IMR-90 (cell line): ENCODE data around the gene PDE4B. TPM values are rescaled to one million over a fixed set of nuclear protein-coding genes. Genes with fewer than 3 reads are reported as not detected.

ENCODE experiments used
- ATAC-seq: fragments of 200-7000 bp; cut with Tn5 transposase; 2 replicates; pipeline ENCODE4 v1.9.1; 2020; ENCODE audit warnings: low read depth, mild to moderate bottlenecking, moderate library complexity
- BruUV-seq: library from RNA; stranded (reverse); fragments of 400-500 nt; replicated peaks from 2 replicates; lab custom pipeline; 2021; lab: Mats Ljungman, UMichigan
- CTCF ChIA-PET: fragments of 300-600 bp; formaldehyde crosslinking; extraction: SDS; loops from one replicate; lab custom pipeline; 2021; ENCODE audit warnings: antibody characterized with exemption; lab: Yijun Ruan, JAX
- POLR2A ChIA-PET: fragments of 300-600 bp; sonication (Branson Sonifier 250); formaldehyde crosslinking; loops from one replicate; lab custom pipeline; 2022; ENCODE audit warnings: antibody characterized with exemption; ENCODE audit not compliant: unreplicated experiment; lab: Charles Lee
- DNase-seq: peaks from one replicate; pipeline ENCODE4 v3.0.0; 2013
- H2AFZ ChIP-seq: replicated peaks from 2 replicates; pipeline ENCODE3; 2013; ENCODE audit warnings: low read length, mild to moderate bottlenecking; ENCODE audit not compliant: poor library complexity
- H2AK5ac ChIP-seq: 2 replicates; pipeline ENCODE4 v1.6.1; 2013; ENCODE audit warnings: low read depth, low read length, inconsistent platforms
- H2AK9ac ChIP-seq: replicated peaks from 2 replicates; pipeline ENCODE3; 2013; ENCODE audit warnings: mild to moderate bottlenecking, low read depth, low read length, moderate library complexity; ENCODE audit not compliant: poor library complexity
- H2BK120ac ChIP-seq: 2 replicates; pipeline ENCODE4 v1.6.1; 2013; ENCODE audit warnings: low read depth, low read length, inconsistent platforms
- H2BK15ac ChIP-seq: 3 replicates; pipeline ENCODE4 v1.6.1; 2013; ENCODE audit warnings: low read depth, low read length, inconsistent platforms
- H2BK20ac ChIP-seq: 2 replicates; pipeline ENCODE4 v1.6.1; 2013; ENCODE audit warnings: low read depth, mild to moderate bottlenecking, inconsistent platforms, low read length, moderate library complexity
- H2BK5ac ChIP-seq: 2 replicates; pipeline ENCODE4 v1.6.1; 2013; ENCODE audit warnings: mild to moderate bottlenecking, low read depth, low read length, inconsistent platforms; ENCODE audit not compliant: poor library complexity, severe bottlenecking
- H3K14ac ChIP-seq: replicated peaks from 2 replicates; pipeline ENCODE4 v1.6.1; 2013; ENCODE audit warnings: low read depth, low read length, inconsistent platforms
- H3K18ac ChIP-seq: 2 replicates; pipeline ENCODE4 v1.6.1; 2013; ENCODE audit warnings: low read depth, low read length, control low read depth
- H3K23ac ChIP-seq: 2 replicates; pipeline ENCODE4 v1.6.1; 2013; ENCODE audit warnings: low read depth, low read length, inconsistent platforms
- H3K27ac ChIP-seq: 2 replicates; pipeline ENCODE4 v1.5.1; 2013; ENCODE audit warnings: mild to moderate bottlenecking, control low read depth, low read length; ENCODE audit not compliant: insufficient read depth
- H3K27me3 ChIP-seq: 2 replicates; pipeline ENCODE4 v1.6.1; 2013; ENCODE audit warnings: low read length; ENCODE audit not compliant: control insufficient read depth, insufficient read depth
- H3K36me3 ChIP-seq: 2 replicates; pipeline ENCODE4 v1.6.1; 2013; ENCODE audit warnings: low read length, mixed read lengths; ENCODE audit not compliant: control insufficient read depth, insufficient read depth
- H3K4ac ChIP-seq: 2 replicates; pipeline ENCODE4 v1.6.1; 2013; ENCODE audit warnings: low read depth, low read length, inconsistent platforms
- H3K4me1 ChIP-seq: 2 replicates; pipeline ENCODE4 v1.6.1; 2013; ENCODE audit warnings: low read length, mixed read lengths; ENCODE audit not compliant: control insufficient read depth, insufficient read depth
- H3K4me2 ChIP-seq: 2 replicates; pipeline ENCODE4 v1.6.1; 2013; ENCODE audit warnings: low read depth, mild to moderate bottlenecking, control low read depth, low read length, moderate library complexity
- H3K4me3 ChIP-seq: 2 replicates; pipeline ENCODE4 v1.5.1; 2013; ENCODE audit warnings: low read depth, mild to moderate bottlenecking, control low read depth, low read length, moderate library complexity; ENCODE audit not compliant: insufficient read depth
- H3K56ac ChIP-seq: 2 replicates; pipeline ENCODE4 v1.6.1; 2013; ENCODE audit warnings: low read length, inconsistent platforms; ENCODE audit not compliant: insufficient read depth; ENCODE audit errors: extremely low read depth
- H3K79me1 ChIP-seq, 2 experiments: 2 replicates each; pipeline ENCODE4 v1.6.1; 2013; ENCODE audit warnings: low read length in 2 of 2, inconsistent platforms in 1 of 2, low read depth in 1 of 2
- H3K9ac ChIP-seq: 2 replicates; pipeline ENCODE4 v1.6.1; 2013; ENCODE audit warnings: low read depth, low read length, control low read depth
- H3K9me1 ChIP-seq: 2 replicates; pipeline ENCODE4 v1.6.1; 2013; ENCODE audit warnings: low read length, inconsistent platforms; ENCODE audit not compliant: insufficient read depth
- H3K9me3 ChIP-seq: 2 replicates; pipeline ENCODE4 v1.6.1; 2013; ENCODE audit warnings: low read length; ENCODE audit not compliant: control insufficient read depth, insufficient read depth
- H4K20me1 ChIP-seq: 2 replicates; pipeline ENCODE4 v1.6.1; 2013; ENCODE audit warnings: low read length, inconsistent platforms; ENCODE audit not compliant: insufficient read depth
- H4K5ac ChIP-seq: 2 replicates; pipeline ENCODE4 v1.6.1; 2013; ENCODE audit warnings: mild to moderate bottlenecking, low read depth, low read length, control low read depth
- H4K8ac ChIP-seq, 2 experiments: 2 replicates each; pipeline ENCODE4 v1.6.1; 2013; ENCODE audit warnings: low read depth in 2 of 2, low read length in 2 of 2, control low read depth in 1 of 2, inconsistent platforms in 1 of 2
- H4K91ac ChIP-seq: 2 replicates; pipeline ENCODE4 v1.6.1; 2013; ENCODE audit warnings: low read depth, low read length, inconsistent platforms; ENCODE audit not compliant: insufficient read depth
- BHLHE40 ChIP-seq: fragments of 150-350 bp; IDR thresholded peaks from 2 replicates; pipeline ENCODE4 v1.6.1; 2016; ENCODE audit warnings: mild to moderate bottlenecking, low read depth, low read length
- CHD1 ChIP-seq: IDR thresholded peaks from 2 replicates; pipeline ENCODE4 v1.6.1; 2012; ENCODE audit warnings: low read depth, low read length, improper control_type of control experiment
- CTCF ChIP-seq: conservative IDR thresholded peaks from 2 replicates; pipeline ENCODE4 v1.5.1; 2012; ENCODE audit warnings: mild to moderate bottlenecking, low read depth, low read length, improper control_type of control experiment
- RAD21 ChIP-seq: IDR thresholded peaks from 2 replicates; pipeline ENCODE4 v1.6.1; 2012; ENCODE audit warnings: low read length, improper control_type of control experiment
- RCOR1 ChIP-seq: IDR thresholded peaks from 2 replicates; pipeline ENCODE4 v1.6.1; 2012; ENCODE audit warnings: mild to moderate bottlenecking, low read length, improper control_type of control experiment; ENCODE audit not compliant: insufficient replicate concordance
- SMC3 ChIP-seq: fragments of 150-350 bp; IDR thresholded peaks from 2 replicates; pipeline ENCODE4 v1.6.1; 2016; ENCODE audit warnings: low read depth, mild to moderate bottlenecking, antibody characterized with exemption, low read length, moderate library complexity
- USF2 ChIP-seq: fragments of 150-350 bp; IDR thresholded peaks from 2 replicates; pipeline ENCODE4 v1.6.1; 2017; ENCODE audit warnings: mild to moderate bottlenecking, antibody characterized with exemption, low read length, low read depth
- WGBS, 2 experiments: methylation state at CpG; one replicate each; pipeline versions ENCODE4 v1.1.5 to v1.1.7; 2013; ENCODE audit warnings: missing lambda C conversion rate in 2 of 2; ENCODE audit not compliant: insufficient read length in 1 of 2; ENCODE audit errors: extremely low coverage in 2 of 2; 5-methylcytosine and 5-hydroxymethylcytosine counted together
- dilution Hi-C: fragments of 300-500 bp; cut with HindIII; formaldehyde crosslinking; loops from one replicate; pipeline ENCODE4 v1.14.3; 2018; ENCODE audit warnings: low sequenced_read_pairs; ENCODE audit not compliant: unreplicated experiment
- in situ Hi-C: fragments of 300-500 bp; cut with MboI; formaldehyde crosslinking; loops from 3 replicates; pipeline ENCODE4 v1.14.3; 2019; ENCODE audit warnings: low sequenced_read_pairs, inconsistent platforms, mixed read lengths
- intact Hi-C: fragments of 100-400 bp; cut with micrococcal nuclease; formaldehyde crosslinking; loops from 2 replicates; pipeline ENCODE4 v1.10.0; 2022
- polyA plus RNA-seq, 3 experiments: library from polyadenylated mRNA; depleted of rRNA; stranded (reverse); fragments of >200 nt; gene quantifications; 2 replicates each; pipeline ENCODE4 v1.2.3, GENCODE V29; 2012; ENCODE audit warnings: low replicate concordance in 1 of 3
- total RNA-seq: library from RNA; depleted of rRNA; stranded (reverse); fragments of >200 nt; gene quantifications from 2 replicates; pipeline ENCODE4 v1.2.3, GENCODE V29; 2012

Gene PDE4B
- total and polyA plus RNA-seq, 2 of the 4 experiments (the other 2 are of a cell fraction) = 5.8 to 21.3 TPM

- in situ Hi-C loops (no loop called here), intact Hi-C loops (loop anchor here (5.0 kb wide), 1 partner anchor 35 kb away; no protein-coding TSS in a partner anchor), dilution Hi-C loops (no loop called here)
- Histone ChIP-seq H4K20me1 (no peaks in the 10 kb centered on the region), H2BK15ac (peak overlapping the region; percentile 96; the same call in 1 of the 3 replicates), H2AFZ (peak overlapping the region; percentile 1), H3K9me1 (peaks cover 2% of the 10 kb centered on the region), H3K4me3 (no peak overlapping the region), H4K8ac (peak overlapping the region; percentile 29; a peak in 3 of 4 replicates), H3K27me3 (no peaks in the 10 kb centered on the region), H3K56ac (no peak overlapping the region), H3K4me1 (peaks cover 4% of the 10 kb centered on the region), H3K9ac (no peak overlapping the region), H3K4ac (peak overlapping the region; percentile 29; the same call in 1 of the 2 replicates), H2BK20ac (peak overlapping the region; percentile 35), H2BK120ac (peak overlapping the region; percentile 42), H3K36me3 (no peaks in the 10 kb centered on the region), H4K91ac (no peak overlapping the region; the same call in 1 of the 2 replicates), H3K9me3 (no peaks in the 10 kb centered on the region), H3K4me2 (peak overlapping the region; percentile 34; the same call in 1 of the 2 replicates), H3K18ac (peak overlapping the region; percentile 97), H3K79me1 (no peaks in the 10 kb centered on the region), H4K5ac (peak overlapping the region; percentile 70), H2AK5ac (no peak overlapping the region), H2BK5ac (peak overlapping the region; percentile 66), H3K23ac (no peak overlapping the region), H3K14ac (peak overlapping the region; percentile 65; the same call in 1 of the 2 replicates), H2AK9ac (no peak overlapping the region), H3K27ac (no peak overlapping the region)
- no CpG with 5 or more reads among the region's 2 CpGs for WGBS, 2 experiments
- ATAC-seq (peak; percentile 68), DNase-seq (peak; percentile 95)
- CTCF ChIA-PET = interaction anchor here (1.3 kb wide), 1 partner anchor 74 kb away, joined by 3 read pairs; no protein-coding TSS in a partner anchor
- no TSS peak for BruUV-seq
- no peak; the same call in 1 of the 2 replicates for TF ChIP-seq CTCF
- TF ChIP-seq USF2 = no peak
- TF ChIP-seq CHD1 = no peak
- TF ChIP-seq SMC3 = peak; percentile 21; the same call in 1 of the 2 replicates
- TF ChIP-seq RAD21 = peak; percentile 30; the same call in 1 of the 2 replicates
- no peak for TF ChIP-seq BHLHE40
- TF ChIP-seq RCOR1 = no peak
- POLR2A ChIA-PET = interaction anchor here (0.5 kb wide), 1 partner anchor 76 kb away, joined by 3 read pairs; no protein-coding TSS in a partner anchor
These were observed 489.7 kb downstream of the PDE4B start for GRCh38 chr1:66282343-66282852.
